ENCODE results near the gene BCR. TPM values are rescaled to one million over a fixed set of nuclear protein-coding genes. Genes with fewer than 3 reads are reported as not detected.

BCR gene
- total RNA-seq, 1 experiment from 2014 or later = 40.5 TPM

DNA sequence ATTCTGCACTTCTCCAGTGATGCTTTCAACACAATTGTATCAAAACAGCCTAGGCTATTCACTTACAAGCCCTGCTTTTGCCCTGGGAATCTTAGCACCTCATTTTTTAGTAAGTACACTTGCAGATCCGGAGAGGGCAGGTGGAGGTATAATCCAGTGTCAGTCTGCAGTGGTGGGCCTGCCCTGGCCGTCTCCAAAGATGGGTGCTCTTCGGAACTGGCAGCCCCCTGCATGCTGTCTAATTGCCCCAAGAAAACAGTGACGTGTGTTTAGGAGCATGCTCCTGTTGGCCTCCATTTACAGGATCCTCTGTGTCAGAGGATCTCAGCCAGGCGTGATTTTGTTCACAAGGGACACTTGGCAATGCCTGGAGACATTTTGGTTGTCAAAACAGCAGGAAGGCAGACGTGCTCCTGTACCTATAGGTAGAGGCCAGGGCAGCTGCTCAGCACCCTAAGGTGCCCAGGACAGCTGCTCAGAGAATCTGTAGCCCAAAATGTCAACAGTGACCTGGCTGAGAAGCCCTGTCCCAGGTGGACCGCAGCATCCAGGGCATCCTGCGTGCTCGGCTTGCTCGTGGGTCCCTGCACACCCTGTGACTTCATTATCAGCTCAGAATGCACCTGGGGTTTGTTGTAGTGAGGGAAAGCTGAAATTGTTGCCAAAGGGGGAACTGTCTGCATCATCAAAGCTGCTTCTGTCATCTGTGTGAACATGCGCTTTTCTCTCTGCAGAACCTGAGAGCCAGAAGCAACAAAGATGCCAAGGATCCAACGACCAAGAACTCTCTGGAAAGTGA, 90.7 kb downstream of the BCR start:
- peaks cover 81% of the 10 kb centered on the region for H3K4me1 ChIP-seq (ENCODE audit: low read length)
- H3K4me2 ChIP-seq (ENCODE audit: low read depth, low read length, poor library complexity, severe bottlenecking) = peak overlapping the region; percentile 52
- no peaks in the 10 kb centered on the region for H3K9me2 ChIP-seq (replicated peaks; ENCODE audit: insufficient read depth, low read length)
- H3K79me2 ChIP-seq (ENCODE audit: low read length) = no peaks in the 10 kb centered on the region
- H3K36me3 ChIP-seq (ENCODE audit: insufficient read depth, low read length) = no peaks in the 10 kb centered on the region
- H4K20me1 ChIP-seq (ENCODE audit: insufficient read depth, low read depth, low read length) = no peaks in the 10 kb centered on the region
- H3K9ac ChIP-seq (ENCODE audit: low read length) = peak overlapping the region; percentile 59
- peak; percentile 58 for DNase-seq
- H2AFZ ChIP-seq (ENCODE audit: low read length) = no peak overlapping the region
- H3K9me3 ChIP-seq (ENCODE audit: low read length) = no peaks in the 10 kb centered on the region
- peak overlapping the region; percentile 97 for H3K27ac ChIP-seq (ENCODE audit: low read length)
- H3K4me3 ChIP-seq (ENCODE audit: low read length) = peak overlapping the region; percentile 48
- no peaks in the 10 kb centered on the region for H3K27me3 ChIP-seq (ENCODE audit: low read length)

- H4K20me1 ChIP-seq (ENCODE audit: insufficient read depth, low read depth, low read length) = no peaks in the 10 kb centered on the region
- H2AFZ ChIP-seq (ENCODE audit: low read length) = no peak overlapping the region
- H3K79me2 ChIP-seq (ENCODE audit: low read length) = no peaks in the 10 kb centered on the region
- H3K9me3 ChIP-seq (ENCODE audit: low read length) = no peaks in the 10 kb centered on the region
- peak overlapping the region; percentile 52 for H3K4me2 ChIP-seq (ENCODE audit: low read depth, low read length, poor library complexity, severe bottlenecking)
- DNase-seq = no peak
- peak overlapping the region; percentile 97 for H3K27ac ChIP-seq (ENCODE audit: low read length)
- H3K4me1 ChIP-seq (ENCODE audit: low read length) = peaks cover 82% of the 10 kb centered on the region
- no peaks in the 10 kb centered on the region for H3K9me2 ChIP-seq (replicated peaks; ENCODE audit: insufficient read depth, low read length)
- peak overlapping the region; percentile 59 for H3K9ac ChIP-seq (ENCODE audit: low read length)
- no peaks in the 10 kb centered on the region for H3K36me3 ChIP-seq (ENCODE audit: insufficient read depth, low read length)
- no peaks in the 10 kb centered on the region for H3K27me3 ChIP-seq (ENCODE audit: low read length)
- peak overlapping the region; percentile 48; the same call in 1 of the 2 replicates for H3K4me3 ChIP-seq (ENCODE audit: low read length)
Measured at GRCh38 chr22:23271597-23271908, 91.2 kb downstream of the BCR start.

DNA sequence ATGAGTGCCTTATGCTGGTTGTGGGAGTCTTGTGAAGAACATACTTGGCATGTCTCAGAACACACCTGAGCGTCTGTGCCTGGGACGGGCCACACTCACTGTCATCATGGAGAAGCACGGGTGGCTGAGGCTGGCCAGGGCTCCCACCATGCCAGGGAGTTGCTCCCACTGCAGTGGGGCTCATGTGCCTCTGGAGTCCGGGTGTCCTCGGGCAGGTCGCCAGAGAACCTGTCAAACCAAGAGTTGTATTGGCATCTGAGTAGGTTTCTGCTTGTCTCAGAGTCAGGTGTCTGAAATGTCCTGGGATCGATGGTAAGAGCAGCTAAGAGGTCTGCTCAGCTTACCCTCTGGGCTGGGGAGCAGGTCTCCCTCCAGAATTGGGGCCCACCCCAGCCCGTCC, 92.1 kb downstream of the BCR start:
- Histone ChIP-seq H3K36me3 (ENCODE audit: insufficient read depth, low read length) (no peaks in the 10 kb centered on the region), H3K4me1 (ENCODE audit: low read length) (peaks cover 82% of the 10 kb centered on the region), H3K4me3 (ENCODE audit: low read length) (no peak overlapping the region), H3K79me2 (ENCODE audit: low read length) (no peaks in the 10 kb centered on the region), H3K9me3 (ENCODE audit: low read length) (no peaks in the 10 kb centered on the region), H3K9ac (ENCODE audit: low read length) (no peak overlapping the region), H3K27ac (ENCODE audit: low read length) (peak overlapping the region; percentile 97), H2AFZ (ENCODE audit: low read length) (no peak overlapping the region), H4K20me1 (ENCODE audit: insufficient read depth, low read depth, low read length) (no peaks in the 10 kb centered on the region), H3K4me2 (ENCODE audit: low read depth, low read length, poor library complexity, severe bottlenecking) (no peak overlapping the region), H3K9me2 (replicated peaks; ENCODE audit: insufficient read depth, low read length) (no peaks in the 10 kb centered on the region), H3K27me3 (ENCODE audit: low read length) (no peaks in the 10 kb centered on the region)
- no peak for DNase-seq

- no peak overlapping the region for H3K4me3 ChIP-seq (ENCODE audit: low read length)
- no peak overlapping the region for H3K4me2 ChIP-seq (ENCODE audit: low read depth, low read length, poor library complexity, severe bottlenecking)
- H3K79me2 ChIP-seq (ENCODE audit: low read length) = no peaks in the 10 kb centered on the region
- no peaks in the 10 kb centered on the region for H3K27me3 ChIP-seq (ENCODE audit: low read length)
- H3K27ac ChIP-seq (ENCODE audit: low read length) = peak overlapping the region; percentile 97
- H3K36me3 ChIP-seq (ENCODE audit: insufficient read depth, low read length) = no peaks in the 10 kb centered on the region
- no peaks in the 10 kb centered on the region for H4K20me1 ChIP-seq (ENCODE audit: insufficient read depth, low read depth, low read length)
- H3K4me1 ChIP-seq (ENCODE audit: low read length) = peaks cover 82% of the 10 kb centered on the region
- H3K9me2 ChIP-seq (replicated peaks; ENCODE audit: insufficient read depth, low read length) = no peaks in the 10 kb centered on the region
- no peak for DNase-seq
- H3K9ac ChIP-seq (ENCODE audit: low read length) = no peak overlapping the region
- no peak overlapping the region for H2AFZ ChIP-seq (ENCODE audit: low read length)
- no peaks in the 10 kb centered on the region for H3K9me3 ChIP-seq (ENCODE audit: low read length)
Measured at GRCh38 chr22:23272834-23273233, 92.5 kb downstream of the BCR start.

DNA sequence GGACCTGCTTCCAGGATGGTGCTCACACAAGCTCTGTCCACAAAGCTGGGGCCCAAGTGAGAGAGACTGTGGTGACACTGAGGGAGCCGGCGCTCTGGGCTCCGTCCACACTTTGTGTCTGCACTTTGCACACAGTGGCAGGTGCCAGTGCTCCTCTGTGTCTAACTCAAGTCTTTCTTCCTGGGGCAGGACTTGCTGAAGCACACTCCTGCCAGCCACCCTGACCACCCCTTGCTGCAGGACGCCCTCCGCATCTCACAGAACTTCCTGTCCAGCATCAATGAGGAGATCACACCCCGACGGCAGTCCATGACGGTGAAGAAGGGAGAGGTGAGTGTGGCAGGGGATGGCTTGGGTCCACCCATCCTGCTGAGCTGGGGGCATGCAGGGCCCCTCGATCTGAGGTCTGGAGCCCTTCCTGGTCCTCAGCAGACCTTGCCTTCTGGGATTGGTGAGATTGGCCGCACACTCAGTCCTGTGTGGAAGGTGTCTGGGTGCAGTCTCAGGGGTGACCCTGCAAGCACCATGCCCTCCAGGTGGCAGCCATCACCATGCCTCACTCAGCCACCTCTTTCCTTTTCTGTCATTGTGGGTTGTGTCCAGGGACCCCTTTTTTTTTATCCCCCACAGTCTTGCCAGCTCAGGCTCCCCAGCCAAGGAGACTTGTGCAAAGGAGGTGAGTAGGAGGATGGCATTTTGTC, 93.3 kb downstream of the BCR start:
- Histone ChIP-seq H3K27ac (ENCODE audit: low read length) (peak overlapping the region; percentile 32), H3K9me3 (ENCODE audit: low read length) (no peaks in the 10 kb centered on the region), H4K20me1 (ENCODE audit: insufficient read depth, low read depth, low read length) (no peaks in the 10 kb centered on the region), H3K4me1 (ENCODE audit: low read length) (peaks cover 78% of the 10 kb centered on the region), H3K4me2 (ENCODE audit: low read depth, low read length, poor library complexity, severe bottlenecking) (no peak overlapping the region), H3K4me3 (ENCODE audit: low read length) (no peak overlapping the region), H3K36me3 (ENCODE audit: insufficient read depth, low read length) (no peaks in the 10 kb centered on the region), H3K9ac (ENCODE audit: low read length) (no peak overlapping the region), H3K79me2 (ENCODE audit: low read length) (no peaks in the 10 kb centered on the region), H3K9me2 (replicated peaks; ENCODE audit: insufficient read depth, low read length) (no peaks in the 10 kb centered on the region), H3K27me3 (ENCODE audit: low read length) (no peaks in the 10 kb centered on the region), H2AFZ (ENCODE audit: low read length) (no peak overlapping the region)
- DNase-seq = no peak

DNA sequence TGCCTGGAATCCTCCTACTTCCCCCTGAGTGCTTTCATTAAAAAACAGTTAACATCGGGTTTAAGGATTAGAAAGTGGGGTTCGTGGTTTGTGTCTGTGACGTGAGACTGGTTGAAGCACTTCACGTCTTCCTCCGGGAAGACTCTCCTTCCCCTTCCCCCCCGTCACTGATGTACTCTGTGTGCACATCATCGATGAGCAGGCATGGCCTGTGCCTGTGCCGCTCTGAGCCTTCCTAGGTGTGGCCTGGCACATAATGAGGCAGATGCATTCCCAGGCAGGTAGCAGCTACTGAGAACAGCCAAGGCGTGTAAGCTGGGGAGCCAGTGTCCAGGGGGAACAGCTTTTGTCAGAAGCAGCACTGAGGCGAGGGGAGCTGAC, 93.8 kb downstream of the BCR start:
- no peak for DNase-seq
- Histone ChIP-seq H3K4me1 (ENCODE audit: low read length) (peaks cover 77% of the 10 kb centered on the region), H3K4me2 (ENCODE audit: low read depth, low read length, poor library complexity, severe bottlenecking) (no peak overlapping the region), H3K36me3 (ENCODE audit: insufficient read depth, low read length) (no peaks in the 10 kb centered on the region), H2AFZ (ENCODE audit: low read length) (no peak overlapping the region), H3K9ac (ENCODE audit: low read length) (no peak overlapping the region), H3K4me3 (ENCODE audit: low read length) (no peak overlapping the region), H3K27me3 (ENCODE audit: low read length) (no peaks in the 10 kb centered on the region), H3K9me2 (replicated peaks; ENCODE audit: insufficient read depth, low read length) (no peaks in the 10 kb centered on the region), H3K27ac (ENCODE audit: low read length) (peak overlapping the region; percentile 32), H3K79me2 (ENCODE audit: low read length) (no peaks in the 10 kb centered on the region), H3K9me3 (ENCODE audit: low read length) (no peaks in the 10 kb centered on the region), H4K20me1 (ENCODE audit: insufficient read depth, low read depth, low read length) (no peaks in the 10 kb centered on the region)

- Histone ChIP-seq H3K9ac (ENCODE audit: low read length) (no peak overlapping the region), H2AFZ (ENCODE audit: low read length) (no peak overlapping the region), H3K79me2 (ENCODE audit: low read length) (no peaks in the 10 kb centered on the region), H3K9me3 (ENCODE audit: low read length) (no peaks in the 10 kb centered on the region), H3K4me3 (ENCODE audit: low read length) (no peak overlapping the region), H3K4me1 (ENCODE audit: low read length) (peaks cover 77% of the 10 kb centered on the region), H3K27ac (ENCODE audit: low read length) (peak overlapping the region; percentile 26; the same call in 1 of the 2 replicates), H3K27me3 (ENCODE audit: low read length) (no peaks in the 10 kb centered on the region), H3K36me3 (ENCODE audit: insufficient read depth, low read length) (no peaks in the 10 kb centered on the region), H3K4me2 (ENCODE audit: low read depth, low read length, poor library complexity, severe bottlenecking) (no peak overlapping the region), H3K9me2 (replicated peaks; ENCODE audit: insufficient read depth, low read length) (no peaks in the 10 kb centered on the region), H4K20me1 (ENCODE audit: insufficient read depth, low read depth, low read length) (no peaks in the 10 kb centered on the region)
- no peak for DNase-seq
Measured at GRCh38 chr22:23274891-23275694, 94.8 kb downstream of the BCR start.

DNA sequence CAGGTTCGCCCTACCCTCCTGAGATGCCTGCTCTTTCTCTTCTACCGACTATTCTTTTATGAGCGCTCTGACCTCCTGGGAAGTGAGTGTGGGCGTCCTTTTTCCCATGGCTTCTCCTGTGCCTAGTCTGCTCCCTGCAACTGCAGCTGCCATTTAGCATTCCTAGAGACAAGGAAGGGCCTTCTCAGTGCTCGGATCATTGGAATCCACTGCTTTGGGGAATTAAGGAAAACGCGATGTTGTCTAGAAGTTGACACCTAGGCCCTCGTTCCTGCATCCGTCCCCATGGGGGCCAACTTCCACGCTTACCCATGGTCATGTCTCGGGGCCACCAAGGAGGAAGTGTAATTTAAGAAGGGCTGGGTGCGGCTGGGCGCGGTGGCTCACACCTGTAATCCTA, 95.4 kb downstream of the BCR start:
- Histone ChIP-seq H4K20me1 (ENCODE audit: insufficient read depth, low read depth, low read length) (no peaks in the 10 kb centered on the region), H3K27me3 (ENCODE audit: low read length) (no peaks in the 10 kb centered on the region), H3K4me3 (ENCODE audit: low read length) (no peak overlapping the region), H3K4me1 (ENCODE audit: low read length) (peaks cover 77% of the 10 kb centered on the region), H3K9me3 (ENCODE audit: low read length) (no peaks in the 10 kb centered on the region), H3K4me2 (ENCODE audit: low read depth, low read length, poor library complexity, severe bottlenecking) (no peak overlapping the region), H3K79me2 (ENCODE audit: low read length) (no peaks in the 10 kb centered on the region), H3K9ac (ENCODE audit: low read length) (no peak overlapping the region), H2AFZ (ENCODE audit: low read length) (no peak overlapping the region), H3K9me2 (replicated peaks; ENCODE audit: insufficient read depth, low read length) (no peaks in the 10 kb centered on the region), H3K36me3 (ENCODE audit: insufficient read depth, low read length) (no peaks in the 10 kb centered on the region), H3K27ac (ENCODE audit: low read length) (peak overlapping the region; percentile 26; the same call in 1 of the 2 replicates)
- DNase-seq = no peak

All from Karpas-422 (cell line).